ENCODE data around the gene IFNLR1.

DNA sequence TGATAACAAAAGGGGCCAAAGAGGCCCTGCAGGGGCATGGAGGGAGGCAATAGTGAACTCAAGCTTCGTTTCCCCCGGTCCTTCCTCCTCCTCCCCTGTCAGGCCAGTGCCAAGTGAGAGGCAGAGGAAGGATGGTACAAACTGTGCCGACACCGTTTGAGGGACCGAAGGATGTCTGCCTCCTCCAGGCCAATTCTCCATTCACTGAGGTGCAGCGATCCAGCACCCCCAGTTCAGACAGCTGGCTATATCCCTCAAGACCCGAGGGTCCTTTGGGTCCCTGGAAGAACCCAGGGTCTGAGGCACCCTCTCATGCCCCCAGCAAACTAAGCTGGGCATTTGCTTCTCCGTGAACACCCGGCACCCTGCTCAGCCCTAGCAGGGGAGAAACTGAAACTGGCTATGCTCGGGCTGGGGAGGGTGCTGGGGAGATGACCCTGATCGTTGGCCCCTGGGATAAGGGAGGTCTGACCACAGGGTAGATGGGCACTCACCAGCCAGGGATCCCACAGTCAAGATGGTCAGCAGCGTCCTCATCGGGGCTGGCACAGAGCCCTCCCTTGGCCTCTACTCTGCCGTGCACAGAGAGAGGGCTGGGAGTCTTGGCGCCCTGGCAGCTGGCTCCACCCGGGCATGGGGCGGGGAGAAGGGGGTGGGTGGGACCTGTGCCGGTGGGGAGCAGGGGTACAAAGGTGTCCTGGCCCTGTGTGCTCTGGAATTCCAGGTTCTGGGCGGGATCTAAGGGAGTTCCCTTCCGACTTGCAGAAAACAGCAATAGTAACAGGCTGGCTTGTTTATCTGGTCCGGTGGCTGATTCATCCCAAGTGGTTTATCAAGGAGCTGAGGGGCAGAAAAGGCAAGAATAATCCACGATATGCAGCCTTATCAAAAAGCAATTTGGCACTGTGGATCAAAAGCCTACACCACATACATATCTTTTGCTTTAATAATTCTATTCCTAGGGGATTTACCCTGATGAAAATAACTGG, 44.2 kb downstream of the IFNLR1 start, which contains the start of gene IL22RA1:
- TF ChIP-seq, protein P1, sequence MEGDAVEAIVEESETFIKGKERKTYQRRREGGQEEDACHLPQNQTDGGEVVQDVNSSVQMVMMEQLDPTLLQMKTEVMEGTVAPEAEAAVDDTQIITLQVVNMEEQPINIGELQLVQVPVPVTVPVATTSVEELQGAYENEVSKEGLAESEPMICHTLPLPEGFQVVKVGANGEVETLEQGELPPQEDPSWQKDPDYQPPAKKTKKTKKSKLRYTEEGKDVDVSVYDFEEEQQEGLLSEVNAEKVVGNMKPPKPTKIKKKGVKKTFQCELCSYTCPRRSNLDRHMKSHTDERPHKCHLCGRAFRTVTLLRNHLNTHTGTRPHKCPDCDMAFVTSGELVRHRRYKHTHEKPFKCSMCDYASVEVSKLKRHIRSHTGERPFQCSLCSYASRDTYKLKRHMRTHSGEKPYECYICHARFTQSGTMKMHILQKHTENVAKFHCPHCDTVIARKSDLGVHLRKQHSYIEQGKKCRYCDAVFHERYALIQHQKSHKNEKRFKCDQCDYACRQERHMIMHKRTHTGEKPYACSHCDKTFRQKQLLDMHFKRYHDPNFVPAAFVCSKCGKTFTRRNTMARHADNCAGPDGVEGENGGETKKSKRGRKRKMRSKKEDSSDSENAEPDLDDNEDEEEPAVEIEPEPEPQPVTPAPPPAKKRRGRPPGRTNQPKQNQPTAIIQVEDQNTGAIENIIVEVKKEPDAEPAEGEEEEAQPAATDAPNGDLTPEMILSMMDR (IDR thresholded peaks at IDR 0.05), result no peak
- TF ChIP-seq POLR2A (IDR thresholded peaks at IDR 0.05), result no peak

All from testis (tissue), 2 donors.